Inflammatory macrophage treated with lipopolysaccharide for 4 hours (primary cell): ENCODE measurements around the gene TBRG1.
"Not testable (repeated sequence)": the region's sequence is repeated elsewhere in the genome, so short reads cannot be mapped to it uniquely, and the experiment has no call there.

Experiments used
- DNase-seq: peaks from one replicate; pipeline ENCODE4 v3.0.0-alpha.2; 2020

TBRG1 gene, protein sequence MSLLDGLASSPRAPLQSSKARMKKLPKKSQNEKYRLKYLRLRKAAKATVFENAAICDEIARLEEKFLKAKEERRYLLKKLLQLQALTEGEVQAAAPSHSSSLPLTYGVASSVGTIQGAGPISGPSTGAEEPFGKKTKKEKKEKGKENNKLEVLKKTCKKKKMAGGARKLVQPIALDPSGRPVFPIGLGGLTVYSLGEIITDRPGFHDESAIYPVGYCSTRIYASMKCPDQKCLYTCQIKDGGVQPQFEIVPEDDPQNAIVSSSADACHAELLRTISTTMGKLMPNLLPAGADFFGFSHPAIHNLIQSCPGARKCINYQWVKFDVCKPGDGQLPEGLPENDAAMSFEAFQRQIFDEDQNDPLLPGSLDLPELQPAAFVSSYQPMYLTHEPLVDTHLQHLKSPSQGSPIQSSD

DNA sequence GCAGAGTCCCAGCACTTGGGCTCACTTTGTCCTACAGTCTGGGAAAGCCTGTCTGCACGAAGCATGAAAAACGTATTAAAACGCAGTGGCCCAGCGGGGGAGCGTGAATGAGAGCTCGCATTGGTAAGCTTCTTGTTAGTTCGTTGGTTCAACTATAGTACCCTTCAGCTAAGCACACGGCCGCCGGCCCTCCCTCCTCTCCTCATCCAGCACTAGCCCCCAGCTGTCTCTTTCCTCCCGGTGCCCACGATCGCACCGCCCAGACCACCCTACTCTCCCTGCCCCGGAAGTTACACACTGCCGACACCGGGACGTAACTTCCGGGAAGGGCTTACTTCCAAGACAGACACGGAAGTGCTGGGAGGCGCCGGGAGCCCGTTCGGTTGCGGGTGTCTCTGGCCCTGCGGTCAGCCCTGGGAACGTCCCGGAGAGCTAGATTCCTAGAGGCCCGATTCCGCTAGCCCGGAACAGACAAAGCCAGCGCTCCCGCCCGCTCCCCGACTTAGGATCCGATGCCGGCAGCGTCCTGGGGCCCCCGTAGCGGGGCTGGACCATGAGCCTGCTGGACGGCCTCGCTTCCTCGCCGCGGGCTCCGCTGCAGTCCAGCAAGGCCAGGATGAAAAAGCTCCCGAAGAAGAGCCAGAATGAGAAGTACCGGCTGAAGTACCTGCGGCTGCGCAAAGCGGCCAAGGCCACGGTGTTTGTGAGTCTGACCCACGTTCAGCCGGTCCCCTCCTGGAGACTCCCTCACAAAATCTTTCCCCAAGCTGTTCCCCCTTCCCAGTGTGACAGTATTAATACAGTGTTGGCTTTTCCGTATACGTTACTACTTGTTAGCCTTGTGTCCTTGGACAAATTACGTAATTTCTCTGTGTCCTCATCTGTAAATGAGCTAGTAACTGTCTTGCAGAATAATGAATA is at the start of gene TBRG1:
Gene TBRG1, plus strand, starts transcription at position 334 of the 921 bp plus-strand sequence. Its CDS starts 220 bp downstream, at position 554.
- DNase-seq = peak; percentile 93

DNA sequence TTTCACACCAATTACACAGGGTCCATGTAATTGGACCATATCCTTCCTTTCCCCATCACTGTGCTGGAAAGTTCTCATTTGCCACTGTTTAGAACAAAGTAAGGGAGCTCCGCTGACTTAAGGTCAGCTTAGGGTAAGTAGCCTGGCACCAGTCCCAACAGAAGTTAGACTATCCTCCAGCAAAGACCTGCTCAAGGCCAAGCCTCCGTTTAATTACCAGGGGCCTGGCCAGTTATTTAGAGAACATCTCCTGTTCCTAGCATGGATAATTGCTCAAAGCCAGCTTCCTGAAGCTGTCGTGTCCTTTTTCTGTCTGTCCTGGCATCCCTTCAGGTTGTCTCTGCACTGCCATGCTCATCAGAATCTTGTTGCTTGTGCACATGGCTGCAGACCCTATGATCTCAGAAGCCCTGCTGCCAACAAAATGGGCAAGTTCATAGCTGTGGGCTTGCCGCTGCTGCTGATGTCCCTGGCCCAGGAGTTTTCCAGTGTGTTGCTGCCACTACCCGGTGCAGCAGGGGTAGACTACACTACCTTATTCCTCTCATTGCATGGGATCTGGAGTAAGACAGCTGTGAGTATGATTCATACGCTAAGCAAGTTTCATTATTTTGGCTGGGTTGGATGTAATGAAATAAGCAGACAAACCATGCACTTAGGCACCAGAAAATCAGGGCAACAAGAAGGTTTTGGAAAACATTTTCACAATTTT is 44.8 kb upstream of the TBRG1 start:
- DNase-seq = no peak

DNA sequence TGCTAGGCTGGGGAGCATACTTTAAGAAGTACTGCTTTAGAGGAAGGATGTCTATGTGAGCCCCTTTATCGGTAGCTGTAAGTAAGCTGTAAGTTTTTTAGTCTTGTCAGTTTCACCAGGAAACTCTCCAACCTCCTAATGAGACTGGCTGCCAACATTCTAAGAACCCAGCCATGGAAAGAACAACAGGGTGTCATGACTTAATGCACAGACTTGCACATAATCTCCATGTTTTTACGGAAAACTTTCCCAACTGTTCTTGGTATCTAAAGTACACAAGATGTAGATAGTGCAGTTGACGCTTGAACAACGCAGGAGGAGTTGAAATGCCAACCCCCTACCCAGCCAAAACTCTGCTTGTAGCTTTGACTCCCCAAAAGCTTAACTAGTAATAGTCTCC is 43.9 kb upstream of the TBRG1 start:
- no peak for DNase-seq

DNA sequence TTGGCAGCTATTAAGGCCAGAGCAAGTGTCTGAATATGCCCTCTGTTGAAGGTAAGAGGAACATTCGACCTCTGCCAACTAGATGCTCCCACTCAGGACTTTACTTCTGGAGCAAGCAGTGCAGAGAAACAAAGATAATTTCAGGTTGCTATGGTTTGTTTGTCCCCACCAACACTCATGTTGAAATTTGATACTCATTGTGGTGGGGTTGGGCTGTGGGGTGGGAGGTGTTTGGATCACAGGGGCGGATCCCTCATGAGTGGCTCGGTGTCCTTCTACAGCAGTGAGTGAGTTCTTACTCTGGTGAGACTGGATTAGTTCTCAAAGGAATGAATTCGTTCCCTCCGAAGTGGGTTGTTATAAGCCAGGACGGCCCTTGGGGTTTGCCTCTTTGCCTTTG is 40.8 kb upstream of the TBRG1 start:
- no peak for DNase-seq

DNA sequence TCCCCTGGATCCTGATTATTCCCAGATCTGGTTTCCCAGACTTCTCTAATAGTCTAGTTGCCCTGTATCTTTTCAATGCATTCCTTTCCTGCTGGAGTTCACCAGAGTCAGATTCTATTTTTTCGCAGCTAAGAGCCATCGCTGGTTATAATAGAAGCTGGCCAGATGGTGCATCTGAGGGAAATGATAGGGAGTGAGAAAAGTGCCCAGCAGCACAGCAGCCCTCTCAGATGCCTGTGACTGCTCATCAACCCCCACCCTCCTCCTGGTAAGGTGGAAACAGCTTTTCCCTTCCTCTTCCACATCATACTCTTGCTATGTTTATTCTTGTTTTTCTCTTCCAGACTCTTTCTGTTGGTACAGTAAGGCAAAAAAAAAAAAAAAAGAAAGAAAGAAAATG is 40.1 kb upstream of the TBRG1 start:
- DNase-seq = no peak

DNA sequence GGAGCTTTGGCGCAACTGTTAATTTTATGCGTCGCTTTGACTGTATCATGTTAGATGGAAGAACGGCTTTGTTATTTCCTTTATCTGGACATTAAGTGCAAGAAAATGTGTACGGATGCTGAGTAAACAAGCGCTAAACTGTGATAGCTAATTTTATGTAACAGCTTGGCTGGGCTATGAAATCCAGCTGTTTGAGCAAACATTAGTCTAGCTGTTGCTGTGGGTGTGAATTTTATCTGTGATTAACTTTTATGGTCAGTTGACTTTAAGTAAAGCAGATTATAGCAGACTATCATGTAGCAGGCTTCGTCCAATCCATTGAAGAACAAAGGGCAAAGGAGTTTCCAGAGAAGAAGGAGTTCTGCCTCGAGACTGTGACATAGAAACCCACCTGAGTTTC is 38.9 kb upstream of the TBRG1 start:
- DNase-seq = no peak

DNA sequence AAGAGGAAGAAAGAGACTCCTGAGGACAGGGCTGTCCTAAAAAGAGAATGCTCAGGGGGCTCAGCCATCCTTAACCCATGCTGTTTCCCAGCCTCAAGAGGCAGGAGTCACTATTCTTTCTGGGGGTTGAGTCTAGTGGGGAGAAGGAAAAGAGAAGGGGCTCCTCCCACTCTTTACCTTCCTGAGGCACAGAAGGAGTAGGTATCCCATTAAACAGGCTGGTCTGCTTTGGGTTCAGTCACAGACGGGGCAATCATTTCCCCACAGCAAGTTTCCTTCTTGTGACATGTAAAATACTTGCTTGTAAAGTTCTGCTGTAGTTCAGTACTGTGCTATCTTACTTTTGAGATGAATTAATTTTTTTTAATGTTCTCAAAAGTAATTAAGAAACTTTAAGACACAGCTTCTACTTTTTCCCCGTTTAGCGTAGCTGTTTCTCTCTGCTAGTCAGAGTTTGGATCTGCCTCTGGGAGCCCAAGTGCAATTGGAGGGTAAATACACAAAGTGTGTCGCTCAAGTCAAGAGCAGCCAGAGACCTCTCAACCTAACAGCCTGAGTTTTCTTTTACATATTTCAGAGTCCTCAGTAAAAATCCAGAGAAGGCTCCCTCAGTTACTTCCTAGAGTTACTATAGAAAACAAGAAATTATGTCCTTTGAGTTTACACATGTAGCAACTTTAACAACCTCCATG is 37.8 kb upstream of the TBRG1 start:
- DNase-seq = no peak

DNA sequence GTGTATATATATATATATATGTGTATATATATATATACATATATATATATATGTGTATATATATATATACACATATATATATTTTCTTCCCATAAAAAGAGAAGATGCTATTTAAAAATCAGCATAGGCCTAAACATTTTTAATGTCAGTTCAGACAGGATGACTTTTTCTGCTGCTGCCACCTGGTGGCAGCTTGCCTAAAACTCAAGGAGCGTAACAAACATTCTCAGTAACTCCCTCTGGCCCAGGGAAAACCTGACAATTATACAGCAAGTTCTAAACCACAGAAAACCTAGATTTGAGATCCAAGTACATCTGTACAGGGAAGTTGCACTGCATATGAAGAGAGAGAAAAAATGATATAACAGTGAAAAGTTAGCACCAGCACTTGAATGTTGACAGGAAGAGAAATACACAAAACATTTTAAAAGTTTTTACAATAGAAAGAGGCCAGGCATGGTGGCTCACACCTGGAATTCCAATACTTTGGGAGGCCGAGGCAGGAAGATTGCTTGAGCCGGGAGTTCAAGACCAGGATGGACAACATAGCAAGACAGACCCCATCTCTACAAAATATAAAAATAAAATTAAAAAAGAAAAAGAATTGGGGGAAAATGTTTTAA is 36.3 kb upstream of the TBRG1 start:
- DNase-seq = peak; percentile 61

DNA sequence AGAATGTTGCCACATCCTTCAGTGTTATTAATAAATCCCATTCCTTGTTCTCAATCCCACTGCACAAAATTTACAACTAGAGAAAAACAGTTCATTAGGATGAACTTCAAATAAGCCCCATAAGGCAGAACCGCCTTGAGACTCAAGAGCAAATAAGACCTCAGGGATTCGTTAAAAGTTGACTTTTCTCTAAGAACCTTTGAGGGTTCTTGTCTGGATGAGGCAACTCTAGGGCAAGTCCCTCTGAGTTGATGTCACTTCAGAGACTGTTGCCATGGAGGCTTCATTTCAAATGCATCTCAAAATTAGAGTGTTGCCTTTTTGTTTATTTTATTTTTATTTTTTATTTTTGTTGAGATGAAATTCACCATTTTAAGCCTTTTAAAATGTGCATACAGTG is 31.2 kb upstream of the TBRG1 start:
- DNase-seq = no peak

DNA sequence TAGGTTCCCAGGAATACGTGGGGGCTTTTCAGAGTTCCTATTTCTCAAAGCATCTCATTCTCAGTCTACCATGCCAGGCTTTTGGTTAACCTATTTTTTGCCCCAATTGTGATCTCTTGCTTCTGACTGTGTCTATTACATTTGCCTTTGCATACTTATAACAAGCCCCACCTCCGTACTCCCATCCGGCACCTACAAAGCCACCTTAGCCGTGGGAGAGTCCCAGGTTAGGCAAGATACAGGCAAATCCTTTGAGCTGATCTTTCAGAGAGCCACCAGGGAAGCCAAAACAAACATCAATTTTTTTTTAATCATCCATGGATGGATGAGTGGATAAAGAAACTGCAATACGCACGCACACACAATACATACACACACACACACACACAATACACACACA is 30.0 kb upstream of the TBRG1 start:
- DNase-seq = no peak

DNA sequence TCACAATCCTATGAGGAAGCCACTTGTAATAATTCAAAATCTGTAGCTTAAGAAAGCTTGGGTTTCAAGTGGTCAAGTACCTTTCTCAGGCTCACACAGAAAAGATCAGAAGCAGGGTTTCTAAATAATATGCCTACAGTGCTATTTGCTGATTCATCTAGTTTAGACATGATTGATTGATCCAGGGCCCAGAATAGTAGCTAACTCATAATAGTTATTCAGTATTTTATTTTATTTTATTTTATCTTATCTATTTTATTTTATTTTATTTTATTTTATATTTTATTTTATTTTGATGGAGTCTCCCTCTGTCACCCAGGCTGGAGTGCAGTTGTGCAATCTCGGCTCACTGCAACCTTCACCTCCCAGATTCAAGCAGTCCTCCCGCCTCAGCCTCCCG is 27.4 kb upstream of the TBRG1 start:
- DNase-seq = no peak

DNA sequence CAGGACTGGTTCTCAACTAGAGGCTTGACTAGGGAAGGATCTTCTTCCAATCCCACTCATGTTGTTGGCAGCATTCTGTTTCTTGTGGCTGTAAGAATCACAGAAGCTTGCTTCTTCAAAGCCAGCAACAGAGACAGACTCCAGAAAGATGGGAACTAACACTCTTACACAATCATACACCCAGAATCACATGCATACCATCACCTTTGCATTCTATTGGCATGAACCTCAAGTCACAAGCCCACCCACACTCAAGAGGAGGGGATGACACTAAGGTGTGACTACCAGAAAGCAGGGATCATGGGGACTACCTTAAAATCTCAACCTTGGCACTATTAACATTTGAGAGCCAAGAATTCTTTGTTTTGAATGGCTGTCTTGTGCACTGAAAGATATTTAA is 25.0 kb upstream of the TBRG1 start:
- peak; percentile 22 for DNase-seq

DNA sequence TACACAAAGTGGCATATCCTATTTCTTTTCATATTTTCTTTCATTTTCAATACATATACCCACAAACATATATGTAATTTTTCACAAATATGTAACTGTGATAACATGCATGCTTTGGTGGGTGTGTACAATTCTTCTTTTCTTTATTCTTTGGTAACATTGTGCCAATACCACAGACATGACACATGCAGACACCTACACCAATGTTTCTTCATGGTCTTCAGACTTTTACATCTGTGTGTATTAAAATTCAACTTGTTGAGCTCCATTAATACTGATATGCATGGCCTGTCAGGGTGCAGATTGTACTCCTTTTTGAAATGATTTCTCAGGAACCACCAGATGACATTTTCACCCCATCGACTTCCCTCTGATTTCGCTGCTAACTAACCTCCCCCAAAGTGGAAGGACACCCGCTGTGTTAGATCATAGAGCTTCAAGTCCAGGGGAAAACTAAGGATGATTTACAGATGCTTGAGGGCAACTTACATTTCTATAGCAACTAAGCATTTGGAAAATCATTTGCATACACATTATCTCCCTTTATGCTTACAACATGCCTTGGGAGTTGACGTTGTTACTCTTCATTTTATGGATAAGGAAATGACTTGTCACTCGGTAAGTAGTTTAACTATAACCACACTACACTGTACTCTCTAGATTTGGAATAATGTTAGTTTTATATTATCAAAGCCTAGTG is 21.9 kb upstream of the TBRG1 start:
- DNase-seq = no peak

DNA sequence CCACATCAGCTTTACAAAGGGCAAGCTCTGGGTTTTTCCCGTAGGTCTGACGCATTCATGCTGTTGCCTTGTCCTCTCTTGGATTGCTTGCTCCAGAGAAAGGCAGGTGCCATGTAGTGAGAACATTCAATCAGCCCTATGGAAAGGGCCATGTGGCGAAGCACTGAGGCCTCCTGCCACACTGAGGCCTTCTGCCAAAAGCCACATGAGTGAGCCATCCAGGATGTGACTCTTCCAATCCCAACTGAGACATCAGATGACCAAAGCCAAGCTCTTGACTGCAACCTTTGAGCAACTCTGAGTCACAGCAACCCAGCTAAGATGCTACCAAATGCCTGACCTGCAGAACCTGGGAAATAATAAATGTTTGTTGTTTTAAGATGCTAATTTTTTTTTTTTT is 20.5 kb upstream of the TBRG1 start:
- DNase-seq = peak; percentile 21

DNA sequence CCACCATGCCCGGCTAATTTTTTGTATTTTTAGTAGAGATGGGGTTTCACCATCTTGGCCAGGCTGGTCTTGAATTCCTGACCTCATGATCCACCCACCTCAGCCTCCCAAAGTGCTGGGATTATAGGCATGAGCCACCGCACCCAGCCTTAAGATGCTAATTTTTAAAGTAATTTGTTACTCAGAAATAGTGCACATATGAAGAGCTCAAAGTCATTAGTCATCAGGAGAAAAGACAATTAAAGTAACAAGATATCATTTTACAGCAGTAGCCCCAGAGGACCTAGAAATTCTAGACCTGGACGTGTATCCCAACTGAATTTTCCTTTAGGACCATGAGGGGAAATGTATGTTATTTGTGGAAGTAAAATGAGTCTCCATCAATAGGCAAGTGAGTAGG is 19.9 kb upstream of the TBRG1 start:
- not testable (repeated sequence) for DNase-seq

DNA sequence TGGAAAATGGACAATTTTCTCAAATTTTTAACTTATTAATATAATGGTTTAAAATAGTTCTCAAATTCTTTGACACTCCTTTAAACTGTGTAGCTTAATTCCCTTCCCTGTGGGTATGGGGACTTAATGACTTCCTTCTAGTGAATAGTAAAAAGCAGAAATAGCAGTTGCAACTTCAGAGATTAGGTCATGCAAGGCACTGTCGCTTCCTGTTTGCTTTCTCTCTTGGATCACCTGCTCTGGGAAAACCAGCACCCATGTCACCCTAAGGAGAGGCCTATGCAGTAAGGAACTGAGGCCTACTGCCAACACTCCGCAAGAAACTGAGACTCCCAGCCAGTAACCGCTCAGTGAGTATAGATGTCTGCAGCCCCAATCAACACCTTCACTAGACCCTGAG is 16.9 kb upstream of the TBRG1 start:
- peak; percentile 90 for DNase-seq

DNA sequence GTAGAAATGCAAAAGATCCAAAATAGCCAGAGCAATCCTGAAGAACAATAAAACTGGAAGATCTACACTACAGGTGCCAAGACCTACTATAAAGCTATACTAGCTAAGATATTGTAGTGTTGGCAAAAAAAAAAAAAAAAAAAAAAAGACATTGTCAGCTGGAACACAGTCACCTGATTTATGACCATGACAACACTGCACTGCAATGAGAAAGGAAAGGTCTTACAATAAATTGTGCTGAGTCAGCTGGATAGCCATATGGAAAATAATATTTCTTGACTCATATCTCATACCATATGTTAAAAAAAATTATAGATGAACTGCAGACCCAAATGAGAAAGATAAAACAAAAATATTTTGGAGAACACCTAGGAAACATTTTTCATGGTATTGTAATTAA is 14.5 kb upstream of the TBRG1 start:
- DNase-seq = peak; percentile 23

DNA sequence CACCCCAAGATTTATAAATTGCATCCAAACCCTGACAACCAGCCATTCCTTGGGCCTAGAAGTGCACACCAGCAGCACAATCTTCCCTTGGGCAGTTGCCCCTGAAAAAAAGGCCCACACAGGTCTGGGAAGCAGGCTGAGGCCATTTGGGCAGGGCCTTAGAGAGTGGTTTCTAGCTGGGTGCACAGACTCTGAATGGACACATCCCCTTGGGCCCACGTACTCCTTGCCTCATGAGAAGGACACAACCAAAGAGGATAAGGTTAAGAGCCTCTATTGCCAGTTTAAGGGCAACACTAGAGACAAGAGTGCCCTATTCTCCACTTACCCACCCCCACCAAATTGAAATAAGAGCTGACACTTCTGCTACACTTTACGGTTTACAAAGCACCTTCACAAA is 12.4 kb upstream of the TBRG1 start:
- no peak for DNase-seq

DNA sequence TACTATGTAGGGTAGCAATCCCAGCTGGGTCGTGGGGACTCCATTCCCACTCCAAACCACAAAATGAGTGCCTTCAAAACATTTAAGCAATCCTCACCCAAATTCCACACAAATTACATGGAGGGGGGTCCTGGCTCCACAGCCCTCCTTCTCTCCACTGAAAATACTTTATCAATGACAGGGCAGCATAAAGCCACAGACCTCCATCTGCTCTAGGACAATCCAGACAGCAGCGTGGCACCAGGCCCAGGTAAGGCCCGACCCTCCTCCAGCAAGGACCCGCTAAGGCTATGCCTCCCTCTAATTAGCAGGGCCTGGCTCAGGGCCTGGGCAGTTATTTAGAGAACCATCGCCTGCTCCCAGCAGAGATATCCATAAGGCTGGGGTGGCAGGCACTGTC is 11.6 kb upstream of the TBRG1 start, which contains the start of gene PANX3:
Gene PANX3, plus strand, starts transcription at position 365 of the 400 bp plus-strand sequence. CDS start 129 bp downstream, outside the sequence.
- DNase-seq = no peak

DNA sequence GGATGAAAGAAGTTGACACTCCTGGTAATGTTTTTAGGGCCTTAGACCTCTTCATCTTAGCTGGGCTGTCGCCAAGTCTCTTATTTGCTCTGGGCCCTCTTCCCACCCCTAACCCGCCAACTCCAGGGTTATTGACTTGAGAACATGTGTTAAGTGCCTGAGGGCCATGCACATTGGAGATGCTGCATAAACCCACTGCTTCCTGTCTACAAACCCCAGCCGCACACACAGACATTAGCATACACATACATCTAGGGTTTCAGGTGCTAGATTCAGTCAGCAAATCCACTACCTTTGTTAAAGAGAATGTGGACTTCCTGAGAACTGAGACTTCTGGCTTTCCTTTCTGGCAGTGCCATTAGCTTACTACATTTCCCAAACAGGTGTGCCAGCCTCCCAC is 10.6 kb upstream of the TBRG1 start:
- no peak for DNase-seq

DNA sequence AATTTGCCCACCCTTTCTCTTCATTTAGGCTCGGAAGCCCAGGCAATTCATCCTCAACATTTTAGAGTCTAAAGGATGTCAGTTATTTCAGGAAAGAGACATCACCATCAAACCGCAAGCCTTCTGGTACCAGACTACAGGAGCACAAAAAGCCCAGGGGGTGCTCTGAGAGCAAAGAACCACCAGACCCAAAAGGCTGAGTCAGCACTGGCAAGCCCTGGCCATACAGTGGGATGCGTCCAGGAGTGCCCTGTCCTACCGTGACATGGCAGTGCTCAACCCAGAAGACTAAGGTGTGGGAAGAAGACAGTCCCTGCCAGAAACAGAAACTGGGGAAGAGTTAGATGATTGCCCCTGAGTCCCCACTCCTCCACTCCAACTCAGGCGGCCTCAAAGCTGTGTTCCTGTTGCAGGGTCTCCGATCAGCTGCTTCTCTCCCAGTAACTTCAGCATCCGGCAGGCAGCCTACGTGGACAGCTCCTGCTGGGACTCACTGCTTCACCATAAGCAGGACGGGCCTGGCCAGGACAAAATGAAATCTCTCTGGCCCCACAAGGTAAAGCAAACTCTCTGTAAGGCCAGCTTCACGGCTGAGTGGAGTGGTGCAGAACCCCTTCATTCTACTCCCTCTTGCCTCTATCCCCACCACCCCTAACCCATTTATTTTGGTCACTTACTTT is 10.0 kb upstream of the TBRG1 start:
- no peak for DNase-seq
